SK-N-MC (cell line): Measurements from ENCODE around the gene MS4A15.

ENCODE experiments used
- EZH2 ChIP-seq: fragments of 200-600 bp; sonication (generic); IDR thresholded peaks from one replicate; pipeline ENCODE4 v1.6.1; 2017; ENCODE audit warnings: antibody characterized with exemption
- FOXP2 ChIP-seq: optimal IDR thresholded peaks from 2 replicates; pipeline ENCODE3; 2011; ENCODE audit warnings: mild to moderate bottlenecking, moderate library complexity; ENCODE audit not compliant: insufficient read depth; ENCODE audit errors: extremely low read length, control extremely low read depth

- no peak for TF ChIP-seq EZH2
- TF ChIP-seq FOXP2, result no peak
Measured at GRCh38 chr11:60725592-60725991, 31.1 kb upstream of the MS4A15 start.
